Lower leg skin (tissue), 4 donors: ENCODE results near the gene CXXC1. TPM values are rescaled to one million over a fixed set of nuclear protein-coding genes. Genes with fewer than 3 reads are reported as not detected.
"Not testable (repeated sequence)": the region's sequence is repeated elsewhere in the genome, so short reads cannot be mapped to it uniquely, and the experiment has no call there.

Experiments used
- DNase-seq, 2 donors: peaks; one replicate each; pipeline ENCODE4 v3.0.0-alpha.2; 2019; ENCODE audit warnings: low spot score in 2 of 2
- H3K4me3 ChIP-seq: fragments of 200-600 bp; sonication (generic); 2 replicates; pipeline ENCODE4 v1.5.1; 2017; ENCODE audit warnings: mild to moderate bottlenecking, low read depth; ENCODE audit not compliant: poor library complexity, severe bottlenecking
- CTCF ChIP-seq, 3 donors: fragments of 450-650 bp; IDR thresholded peaks; one replicate each; pipeline ENCODE4 v1.5.1; 2016; ENCODE audit warnings: antibody characterized with exemption in 3 of 3, mild to moderate bottlenecking in 3 of 3, moderate library complexity in 2 of 3
- POLR2A ChIP-seq, 2 donors: fragments of 450-650 bp; IDR thresholded peaks; one replicate each; pipeline ENCODE4 v1.6.1; 2016 to 2017; ENCODE audit warnings: antibody characterized with exemption in 2 of 2, mild to moderate bottlenecking in 1 of 2, moderate library complexity in 1 of 2
- WGBS, 2 donors: methylation state at CpG; one replicate each; pipeline ENCODE4 v1.1.5; 2018; 5-methylcytosine and 5-hydroxymethylcytosine counted together
- intact Hi-C: fragments of 100-400 bp; cut with DNase I; formaldehyde crosslinking; loops from one replicate; pipeline ENCODE4 v1.15.0; 2023; ENCODE audit warnings: low total_unique reads
- total RNA-seq, 4 donors: library from RNA; depleted of rRNA; stranded (reverse); fragments of >200 nt; gene quantifications; one replicate each; pipeline ENCODE4 v1.1.0, GENCODE V29; 2016

CXXC1 gene
- total RNA-seq, 4 donors from 2014 or later: 67.3 to 173 (median 106) TPM

- H3K4me3 ChIP-seq: no peak overlapping the region
- DNase-seq: no peak
- TF ChIP-seq CTCF (IDR thresholded peaks at IDR 0.05) (no peak), POLR2A (IDR thresholded peaks at IDR 0.05) (no peak)
- intact Hi-C loops: no loop called here
Observed at GRCh38 chr18:50262977-50263376, 24.5 kb downstream of the CXXC1 start.

- intact Hi-C loops: no loop called here
- TF ChIP-seq POLR2A (IDR thresholded peaks at IDR 0.05): no peak
- no peak for TF ChIP-seq CTCF (IDR thresholded peaks at IDR 0.05)
- WGBS, 2 donors: 77 to 78% methylated on average over 3 of the region's 3 CpGs
- no peak overlapping the region for H3K4me3 ChIP-seq
- DNase-seq: no peak
Observed at GRCh38 chr18:50250935-50251334, 36.6 kb downstream of the CXXC1 start.

GRCh38 chr18:50249576-50249975 is 37.9 kb downstream of the CXXC1 start:
- intact Hi-C loops: no loop called here
- DNase-seq: no peak
- TF ChIP-seq CTCF (IDR thresholded peaks at IDR 0.05): no peak
- no peak for TF ChIP-seq POLR2A (IDR thresholded peaks at IDR 0.05)
- no peak overlapping the region for H3K4me3 ChIP-seq

GRCh38 chr18:50247561-50247960 is 39.9 kb downstream of the CXXC1 start:
- H3K4me3 ChIP-seq: no peak overlapping the region
- intact Hi-C loops: no loop called here
- DNase-seq: no peak
- TF ChIP-seq POLR2A (IDR thresholded peaks at IDR 0.05): no peak
- TF ChIP-seq CTCF (IDR thresholded peaks at IDR 0.05): no peak

GRCh38 chr18:50241768-50242167 is 45.7 kb downstream of the CXXC1 start:
- H3K4me3 ChIP-seq, intact Hi-C loops, DNase-seq: not testable (repeated sequence)
- WGBS, 2 donors: 70 to 75% methylated on average over 8 of the region's 8 CpGs

- H3K4me3 ChIP-seq: no peak overlapping the region
- TF ChIP-seq CTCF (IDR thresholded peaks at IDR 0.05) (no peak), POLR2A (IDR thresholded peaks at IDR 0.05) (no peak)
- intact Hi-C loops: no loop called here
- DNase-seq: no peak
- WGBS, 2 donors: 79 to 83% methylated on average over 3 of the region's 3 CpGs
Observed at GRCh38 chr18:50240080-50240563, 47.4 kb downstream of the CXXC1 start.
